Measurements from ENCODE around the gene CABP4.

Gene CABP4

GRCh38 chr11:67413266-67413849 lies 41.8 kb upstream of the CABP4 start:
- Mint-ChIP-seq H3K4me3 (peak overlapping the region; percentile 57 to 74), H3K27me3 (no peaks in the 10 kb centered on the region), H3K9me3 (no peaks in the 10 kb centered on the region), H3K4me1 (ENCODE audit: low read depth in 2 of 2) (peaks cover 74 to 79% of the 10 kb centered on the region in 2 donors), H3K36me3 (ENCODE audit: insufficient read depth) (peaks cover 32% of the 10 kb centered on the region), H3K27ac (peak overlapping the region; percentile 20 to 80)
- no peak for DNase-seq
- ATAC-seq (replicated peaks) = no peak

- no peak for DNase-seq
- Mint-ChIP-seq H3K36me3 (ENCODE audit: insufficient read depth) (peaks cover 20% of the 10 kb centered on the region), H3K9me3 (no peaks in the 10 kb centered on the region), H3K4me3 (peak within 1 kb of the TSS; percentile 80 to 82), H3K27me3 (no peaks in the 10 kb centered on the region), H3K27ac (peak within 1 kb of the TSS; percentile 87 to 91), H3K4me1 (ENCODE audit: low read depth in 2 of 2) (peaks cover 67 to 76% of the 10 kb centered on the region in 2 donors)
- ATAC-seq (replicated peaks) = no peak
Observed at GRCh38 chr11:67415501-67416304, 39.5 kb upstream of the CABP4 start, which contains the start of gene CARNS1. CARNS1 (plus strand) TSS chr11:67415678; CDS start chr11:67416200, 522 bp downstream.

- Mint-ChIP-seq H3K27me3 (no peaks in the 10 kb centered on the region), H3K4me1 (ENCODE audit: low read depth in 2 of 2) (peaks cover 64 to 70% of the 10 kb centered on the region in 2 donors), H3K4me3 (peak overlapping the region; percentile 80 to 82), H3K27ac (peak overlapping the region; percentile 87 to 91), H3K36me3 (ENCODE audit: insufficient read depth) (peaks cover 21% of the 10 kb centered on the region), H3K9me3 (no peaks in the 10 kb centered on the region)
- peak; percentile 51 for ATAC-seq (replicated peaks)
- DNase-seq = peak; percentile 74 to 79 (median 78)
Observed at GRCh38 chr11:67416416-67417335, 38.5 kb upstream of the CABP4 start.

- Mint-ChIP-seq H3K9me3 (no peaks in the 10 kb centered on the region), H3K4me1 (ENCODE audit: low read depth in 2 of 2) (peaks cover 56 to 63% of the 10 kb centered on the region in 2 donors), H3K4me3 (peak overlapping the region; percentile 80 to 82), H3K36me3 (ENCODE audit: insufficient read depth) (peaks cover 18% of the 10 kb centered on the region), H3K27me3 (no peaks in the 10 kb centered on the region), H3K27ac (peak overlapping the region; percentile 58 to 87)
- DNase-seq (no peak), ATAC-seq (replicated peaks) (no peak)
Observed at GRCh38 chr11:67417425-67417824, 37.7 kb upstream of the CABP4 start.

- ATAC-seq (replicated peaks) = peak; percentile 16
- H3K4me1 Mint-ChIP-seq (ENCODE audit: low read depth in 2 of 2) = peaks cover 51 to 55% of the 10 kb centered on the region in 2 donors
- H3K4me3 Mint-ChIP-seq = peak overlapping the region; percentile 72 to 82
- DNase-seq = peak in 1 of 3 experiments; percentile 56
- H3K27me3 Mint-ChIP-seq = no peaks in the 10 kb centered on the region
- H3K27ac Mint-ChIP-seq = peak overlapping the region; percentile 79 to 87
- H3K9me3 Mint-ChIP-seq = no peaks in the 10 kb centered on the region
- H3K36me3 Mint-ChIP-seq (ENCODE audit: insufficient read depth) = peaks cover 21% of the 10 kb centered on the region
Observed at GRCh38 chr11:67418476-67419281, 36.5 kb upstream of the CABP4 start.

GRCh38 chr11:67419325-67420049 lies 35.7 kb upstream of the CABP4 start:
- peak overlapping the region; percentile 79 to 89 for H3K27ac Mint-ChIP-seq
- H3K27me3 Mint-ChIP-seq = no peaks in the 10 kb centered on the region
- peaks cover 46 to 54% of the 10 kb centered on the region in 2 donors for H3K4me1 Mint-ChIP-seq (ENCODE audit: low read depth in 2 of 2)
- H3K9me3 Mint-ChIP-seq = no peaks in the 10 kb centered on the region
- ATAC-seq (replicated peaks) (no peak), DNase-seq (no peak)
- H3K36me3 Mint-ChIP-seq (ENCODE audit: insufficient read depth) = peaks cover 21% of the 10 kb centered on the region
- H3K4me3 Mint-ChIP-seq = peak overlapping the region; percentile 72 to 82

- Mint-ChIP-seq H3K27me3 (no peaks in the 10 kb centered on the region), H3K36me3 (ENCODE audit: insufficient read depth) (peaks cover 17% of the 10 kb centered on the region), H3K9me3 (no peaks in the 10 kb centered on the region), H3K4me1 (ENCODE audit: low read depth in 2 of 2) (peaks cover 45 to 53% of the 10 kb centered on the region in 2 donors), H3K4me3 (peak overlapping the region; percentile 72 to 82), H3K27ac (peak overlapping the region; percentile 79 to 89)
- no peak for ATAC-seq (replicated peaks)
- no peak for DNase-seq
Observed at GRCh38 chr11:67420147-67420645, 35.0 kb upstream of the CABP4 start.

GRCh38 chr11:67420646-67421429 lies 34.3 kb upstream of the CABP4 start:
- ATAC-seq (replicated peaks) = peak; percentile 82
- peaks cover 16% of the 10 kb centered on the region for H3K36me3 Mint-ChIP-seq (ENCODE audit: insufficient read depth)
- H3K27me3 Mint-ChIP-seq = no peaks in the 10 kb centered on the region
- peaks cover 44 to 52% of the 10 kb centered on the region in 2 donors for H3K4me1 Mint-ChIP-seq (ENCODE audit: low read depth in 2 of 2)
- peak; percentile 96 to 99 (median 98) for DNase-seq
- peak overlapping the region; percentile 79 to 89 for H3K27ac Mint-ChIP-seq
- no peaks in the 10 kb centered on the region for H3K9me3 Mint-ChIP-seq
- peak overlapping the region; percentile 72 to 82 for H3K4me3 Mint-ChIP-seq

- no peak for DNase-seq
- Mint-ChIP-seq H3K27ac (peak overlapping the region; percentile 29 to 65), H3K36me3 (ENCODE audit: insufficient read depth) (peaks cover 14% of the 10 kb centered on the region), H3K4me1 (ENCODE audit: low read depth in 2 of 2) (peaks cover 40 to 45% of the 10 kb centered on the region in 2 donors), H3K27me3 (no peaks in the 10 kb centered on the region), H3K4me3 (peak overlapping the region; percentile 62 to 72), H3K9me3 (no peaks in the 10 kb centered on the region)
- no peak for ATAC-seq (replicated peaks)
Observed at GRCh38 chr11:67421430-67422031, 33.6 kb upstream of the CABP4 start.

GRCh38 chr11:67422891-67423290 lies 32.3 kb upstream of the CABP4 start:
- Mint-ChIP-seq H3K4me3 (peak overlapping the region; percentile 35 to 45), H3K27me3 (no peaks in the 10 kb centered on the region), H3K27ac (no peak overlapping the region), H3K36me3 (ENCODE audit: insufficient read depth) (peaks cover 22% of the 10 kb centered on the region), H3K4me1 (ENCODE audit: low read depth in 2 of 2) (peaks cover 36 to 38% of the 10 kb centered on the region in 2 donors), H3K9me3 (no peaks in the 10 kb centered on the region)
- ATAC-seq (replicated peaks) = no peak
- DNase-seq = no peak

- Mint-ChIP-seq H3K36me3 (ENCODE audit: insufficient read depth) (peaks cover 28% of the 10 kb centered on the region), H3K9me3 (no peaks in the 10 kb centered on the region), H3K4me3 (no peak overlapping the region), H3K27ac (no peak overlapping the region), H3K27me3 (no peaks in the 10 kb centered on the region), H3K4me1 (ENCODE audit: low read depth in 2 of 2) (peaks cover 36 to 37% of the 10 kb centered on the region in 2 donors)
- DNase-seq = no peak
- no peak for ATAC-seq (replicated peaks)
Observed at GRCh38 chr11:67423466-67423865, 31.7 kb upstream of the CABP4 start.

Data from effector memory CD8-positive, alpha-beta T cell (primary cell).